Kidney (tissue), 14 donors: ENCODE results near the gene DDX41. TPM values are rescaled to one million over a fixed set of nuclear protein-coding genes. Genes with fewer than 3 reads are reported as not detected.

ENCODE experiments used
- DNase-seq, 5 donors: peaks; one replicate each; pipeline ENCODE4 v3.0.0-alpha.2; 2013 to 2020
- FAIRE-seq: peaks from 2 replicates; lab custom pipeline; 2012; peaks lifted over from hg19 to GRCh38; lab: Jason Lieb, UNC
- H3K27ac ChIP-seq, 2 donors: one replicate each; pipeline ENCODE4 v1.7.0; 2013; ENCODE audit warnings: low read depth in 2 of 2, low read length in 2 of 2, inconsistent platforms in 1 of 2
- H3K27me3 ChIP-seq: one replicate; pipeline ENCODE4 v1.7.1; 2013; ENCODE audit warnings: low read length, inconsistent platforms; ENCODE audit not compliant: control insufficient read depth, insufficient read depth
- H3K36me3 ChIP-seq, 3 donors: one replicate each; pipeline versions ENCODE4 v1.7.0 to v1.7.1; 2013; ENCODE audit warnings: low read length in 3 of 3, control low read depth in 1 of 3, inconsistent platforms in 1 of 3; ENCODE audit not compliant: insufficient read depth in 3 of 3, control insufficient read depth in 2 of 3
- H3K4me1 ChIP-seq, 3 donors: one replicate each; pipeline versions ENCODE4 v1.7.0 to v1.7.1; 2013; ENCODE audit warnings: low read length in 3 of 3, inconsistent platforms in 1 of 3, low read depth in 1 of 3; ENCODE audit not compliant: control insufficient read depth in 2 of 3, insufficient read depth in 2 of 3
- H3K4me3 ChIP-seq, 3 donors: one replicate each; pipeline versions ENCODE4 v1.7.0 to v1.8.1; 2013; ENCODE audit warnings: low read length in 3 of 3, control low read depth in 1 of 3, inconsistent platforms in 1 of 3
- H3K9ac ChIP-seq, 3 donors: one replicate each; pipeline versions ENCODE4 v1.7.0 to v1.7.1; 2013; ENCODE audit warnings: low read length in 3 of 3, control low read depth in 1 of 3, inconsistent platforms in 1 of 3
- H3K9me3 ChIP-seq, 3 donors: one replicate each; pipeline versions ENCODE4 v1.7.0 to v1.7.1; 2013; ENCODE audit warnings: low read length in 3 of 3, control low read depth in 1 of 3, inconsistent platforms in 1 of 3; ENCODE audit not compliant: control insufficient read depth in 2 of 3, insufficient read depth in 1 of 3
- intact Hi-C: fragments of 100-400 bp; cut with DNase I; formaldehyde crosslinking; loops from one replicate; pipeline ENCODE4 v1.11.1; 2022
- polyA plus RNA-seq: library from polyadenylated mRNA; stranded (reverse); fragments of 350-450 nt; fragmentation: Illumina TruSeq; extraction: RNeasy Lipid Tissue Mini Kit (QIAGEN cat#74804); gene quantifications from one replicate; pipeline ENCODE4 v1.2.3, GENCODE V29; 2014; ENCODE audit warnings: low read depth, low replicate concordance; ENCODE audit not compliant: insufficient read depth
- total RNA-seq: library from RNA; stranded (reverse); fragmentation: NEBNext Ultra II Directional; extraction: Animal tissue kit (Norgen Biotek cat#: 25700); gene quantifications from one replicate; pipeline ENCODE4 v1.2.1, GENCODE V29; 2021
- TF ChIP-seq, protein P1 (sequence below): IDR thresholded peaks from 3 replicates; pipeline ENCODE4 v1.5.1; 2012; ENCODE audit warnings: mild to moderate bottlenecking, moderate library complexity, borderline replicate concordance; ENCODE audit not compliant: insufficient read depth; ENCODE audit errors: extremely low read depth
- donor health status: control.
- donor health status: control.
- donor health status: control.
- donor health status: control.
- donor health status: control.
- donor health status: DM: yes; HTN: yes; CAD: no.
- donor health status: Normal renal cell carcinoma (clear cell type).

The DDX41 gene
- total and polyA plus RNA-seq, 2 donors from 2014 or later, result 86.7 to 97.3 TPM

DNA sequence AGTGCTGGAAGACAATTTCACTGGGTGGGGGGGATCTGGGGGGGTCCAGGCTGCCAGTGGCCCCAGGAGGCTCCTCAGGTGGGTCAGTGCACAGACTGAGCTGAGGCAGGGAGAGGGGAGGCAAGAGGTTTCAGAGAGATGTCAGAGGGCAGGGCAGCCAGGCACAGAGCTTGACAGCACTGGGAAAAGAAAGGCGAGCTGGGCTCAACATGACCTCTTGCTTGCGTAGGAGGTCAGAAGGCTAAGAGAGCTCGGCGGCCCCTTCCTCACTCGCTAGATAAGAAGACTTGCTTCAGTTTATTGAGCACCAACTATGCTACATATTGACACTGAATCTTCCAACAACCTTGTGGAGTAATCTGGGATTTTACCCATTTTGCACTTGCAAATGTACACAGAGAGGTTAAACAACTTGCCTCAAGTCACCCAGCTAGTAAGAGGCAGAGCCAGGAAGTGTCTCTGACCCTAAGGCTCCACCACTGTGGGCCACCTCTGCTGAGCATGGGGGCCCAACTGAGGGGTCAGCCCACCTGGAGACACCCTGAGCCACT is 22.9 kb downstream of the DDX41 start:
- H3K9ac ChIP-seq, result no peak overlapping the region
- H3K4me3 ChIP-seq, result no peak overlapping the region
- H3K9me3 ChIP-seq, result no peaks in the 10 kb centered on the region
- intact Hi-C loops, result no loop called here
- H3K36me3 ChIP-seq, result no peaks in the 10 kb centered on the region
- peak overlapping the region in 1 of 2 donors; percentile 72 for H3K27ac ChIP-seq
- no peaks in the 10 kb centered on the region for H3K27me3 ChIP-seq
- DNase-seq (peak in 1 of 5 donors; percentile 51), FAIRE-seq (no peak)
- TF ChIP-seq, protein P1, sequence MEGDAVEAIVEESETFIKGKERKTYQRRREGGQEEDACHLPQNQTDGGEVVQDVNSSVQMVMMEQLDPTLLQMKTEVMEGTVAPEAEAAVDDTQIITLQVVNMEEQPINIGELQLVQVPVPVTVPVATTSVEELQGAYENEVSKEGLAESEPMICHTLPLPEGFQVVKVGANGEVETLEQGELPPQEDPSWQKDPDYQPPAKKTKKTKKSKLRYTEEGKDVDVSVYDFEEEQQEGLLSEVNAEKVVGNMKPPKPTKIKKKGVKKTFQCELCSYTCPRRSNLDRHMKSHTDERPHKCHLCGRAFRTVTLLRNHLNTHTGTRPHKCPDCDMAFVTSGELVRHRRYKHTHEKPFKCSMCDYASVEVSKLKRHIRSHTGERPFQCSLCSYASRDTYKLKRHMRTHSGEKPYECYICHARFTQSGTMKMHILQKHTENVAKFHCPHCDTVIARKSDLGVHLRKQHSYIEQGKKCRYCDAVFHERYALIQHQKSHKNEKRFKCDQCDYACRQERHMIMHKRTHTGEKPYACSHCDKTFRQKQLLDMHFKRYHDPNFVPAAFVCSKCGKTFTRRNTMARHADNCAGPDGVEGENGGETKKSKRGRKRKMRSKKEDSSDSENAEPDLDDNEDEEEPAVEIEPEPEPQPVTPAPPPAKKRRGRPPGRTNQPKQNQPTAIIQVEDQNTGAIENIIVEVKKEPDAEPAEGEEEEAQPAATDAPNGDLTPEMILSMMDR, result no peak
- H3K4me1 ChIP-seq, result peaks cover 0 to 14% (median 0%) of the 10 kb centered on the region in 3 donors

DNA sequence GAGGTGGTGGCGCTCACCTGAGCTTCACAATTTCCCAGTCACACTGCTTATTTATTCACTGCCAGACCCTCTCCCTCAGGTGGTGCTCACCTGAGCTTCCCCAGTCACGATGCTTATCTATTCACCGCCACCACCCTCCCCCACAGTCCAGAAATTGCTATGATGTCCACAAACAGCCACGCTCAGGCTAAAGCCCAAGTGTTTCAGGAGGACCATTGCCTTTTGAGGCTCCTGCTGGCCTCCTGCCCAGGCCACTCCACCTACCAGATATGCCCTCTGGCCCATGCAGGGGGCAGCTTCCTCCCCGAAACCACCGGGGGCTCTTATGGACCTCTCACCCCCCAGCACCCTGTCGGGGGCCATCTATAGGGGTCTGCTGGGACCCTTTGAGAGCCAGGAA is 23.9 kb downstream of the DDX41 start:
- no peaks in the 10 kb centered on the region for H3K27me3 ChIP-seq
- peak in 1 of 5 donors; percentile 66 for DNase-seq
- H3K27ac ChIP-seq, result no peak overlapping the region
- no peak for FAIRE-seq
- H3K9ac ChIP-seq, result no peak overlapping the region
- peaks cover 0 to 9% (median 0%) of the 10 kb centered on the region in 3 donors for H3K4me1 ChIP-seq
- TF ChIP-seq, protein P1, result no peak
- no peaks in the 10 kb centered on the region for H3K36me3 ChIP-seq
- no peak overlapping the region for H3K4me3 ChIP-seq
- no peaks in the 10 kb centered on the region for H3K9me3 ChIP-seq
- intact Hi-C loops, result no loop called here

DNA sequence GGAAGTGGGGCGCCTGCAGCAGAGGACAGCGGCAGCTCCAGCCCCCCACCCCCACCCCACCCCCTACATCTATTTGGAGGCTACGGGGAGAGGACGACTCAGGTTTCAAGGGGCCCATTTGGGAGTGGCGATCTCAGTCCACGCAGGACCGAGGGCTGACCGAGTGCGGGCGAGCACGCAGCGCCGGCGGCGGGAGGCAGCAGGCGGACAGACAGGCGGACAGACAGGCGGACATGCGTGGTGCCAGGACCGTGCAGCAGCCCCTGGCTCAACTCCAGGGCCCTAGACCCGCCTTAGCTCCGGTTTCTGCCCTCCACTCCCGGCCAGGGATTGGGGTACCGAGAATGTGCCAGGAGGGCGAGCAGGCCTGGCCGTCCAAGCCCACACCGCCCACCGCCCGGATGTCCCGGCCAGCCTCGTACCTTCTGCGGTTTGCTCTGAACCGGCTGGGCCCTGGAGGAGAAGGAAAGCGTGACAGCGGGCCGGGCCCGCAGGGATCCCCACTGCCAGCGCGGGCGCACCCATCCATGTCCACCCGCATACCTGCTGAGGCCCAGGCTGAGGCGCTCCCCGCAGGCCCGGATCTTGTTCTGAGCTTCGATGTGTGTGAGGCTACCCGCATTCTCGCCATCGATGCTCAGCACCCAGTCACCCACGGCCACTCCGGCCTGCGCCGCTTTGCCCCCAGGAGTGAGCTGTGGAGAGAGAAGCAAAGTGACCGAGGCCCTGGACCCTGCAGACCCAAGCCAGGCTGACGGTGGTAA is 24.6 kb downstream of the DDX41 start:
- no peaks in the 10 kb centered on the region for H3K9me3 ChIP-seq
- H3K9ac ChIP-seq, result no peak overlapping the region
- peak in 1 of 5 donors; percentile 79 for DNase-seq
- TF ChIP-seq, protein P1, result no peak
- intact Hi-C loops, result no loop called here
- H3K4me1 ChIP-seq, result peaks cover 0 to 9% (median 0%) of the 10 kb centered on the region in 3 donors
- no peaks in the 10 kb centered on the region for H3K36me3 ChIP-seq
- H3K27me3 ChIP-seq, result no peaks in the 10 kb centered on the region
- no peak for FAIRE-seq
- H3K4me3 ChIP-seq, result no peak overlapping the region
- H3K27ac ChIP-seq, result no peak overlapping the region
